Liver (tissue), 9 donors: ENCODE data around the gene UBTD1. TPM values are rescaled to one million over a fixed set of nuclear protein-coding genes. Genes with fewer than 3 reads are reported as not detected.

Experiments
- DNase-seq: peaks from one replicate; pipeline ENCODE4 v3.0.0-alpha.2; 2017; ENCODE audit warnings: low spot score
- H3K27ac ChIP-seq, 2 donors: one replicate each; pipeline ENCODE4 v1.7.0; 2013; ENCODE audit warnings: inconsistent platforms in 2 of 2, low read length in 2 of 2, control low read depth in 1 of 2, low read depth in 1 of 2, mild to moderate bottlenecking in 1 of 2
- H3K27me3 ChIP-seq, 4 donors: one replicate each; pipeline versions ENCODE4 v1.6.1 to v1.7.0; 2013; ENCODE audit warnings: low read length in 3 of 4, inconsistent platforms in 1 of 4, mild to moderate bottlenecking in 1 of 4, moderate library complexity in 1 of 4; ENCODE audit not compliant: control insufficient read depth in 4 of 4, insufficient read depth in 4 of 4
- H3K36me3 ChIP-seq, 4 donors: one replicate each; pipeline versions ENCODE4 v1.6.1 to v1.7.0; 2013; ENCODE audit warnings: low read length in 3 of 4, mild to moderate bottlenecking in 3 of 4, low read depth in 1 of 4, moderate library complexity in 1 of 4; ENCODE audit not compliant: control insufficient read depth in 4 of 4, insufficient read depth in 3 of 4
- H3K4me1 ChIP-seq, 4 donors: one replicate each; pipeline versions ENCODE4 v1.6.1 to v1.7.0; 2013; ENCODE audit warnings: low read length in 3 of 4, mild to moderate bottlenecking in 3 of 4, moderate library complexity in 1 of 4; ENCODE audit not compliant: control insufficient read depth in 4 of 4, insufficient read depth in 4 of 4
- H3K4me3 ChIP-seq, 3 donors: one replicate each; pipeline versions ENCODE4 v1.6.1 to v1.7.0; 2013; ENCODE audit warnings: low read length in 3 of 3, control low read depth in 1 of 3, low read depth in 1 of 3, mild to moderate bottlenecking in 1 of 3
- H3K9ac ChIP-seq, 2 donors: one replicate each; pipeline ENCODE4 v1.7.0; 2013; ENCODE audit warnings: low read length in 2 of 2, mild to moderate bottlenecking in 2 of 2, moderate library complexity in 2 of 2, control low read depth in 1 of 2, low read depth in 1 of 2
- H3K9me3 ChIP-seq, 4 donors: one replicate each; pipeline versions ENCODE4 v1.6.1 to v1.7.0; 2013; ENCODE audit warnings: low read length in 3 of 4; ENCODE audit not compliant: control insufficient read depth in 4 of 4
- ATF3 ChIP-seq: IDR thresholded peaks from 2 replicates; pipeline ENCODE4 v1.6.1; 2016; ENCODE audit warnings: antibody characterized with exemption
- EGR1 ChIP-seq, 2 donors: IDR thresholded peaks; 2 replicates each; pipeline ENCODE4 v1.6.1; 2016 to 2018; ENCODE audit warnings: antibody characterized with exemption in 2 of 2, low read depth in 2 of 2
- FOXA1 ChIP-seq: IDR thresholded peaks from 2 replicates; pipeline ENCODE4 v1.6.1; 2016; ENCODE audit warnings: antibody characterized with exemption
- FOXA2 ChIP-seq: IDR thresholded peaks from 2 replicates; pipeline ENCODE4 v1.6.1; 2016; ENCODE audit warnings: antibody characterized with exemption
- GABPA ChIP-seq, 2 donors: IDR thresholded peaks in 1 of 2; conservative IDR thresholded peaks in 1 of 2; 2 replicates each; pipeline ENCODE4 v1.6.1; 2016; ENCODE audit warnings: antibody characterized with exemption in 2 of 2, mild to moderate bottlenecking in 1 of 2, moderate library complexity in 1 of 2
- HNF4A ChIP-seq, 2 donors: conservative IDR thresholded peaks; 2 replicates each; pipeline ENCODE4 v1.6.1; 2016; ENCODE audit warnings: antibody characterized with exemption in 2 of 2, mild to moderate bottlenecking in 2 of 2
- HNF4G ChIP-seq: IDR thresholded peaks from 2 replicates; pipeline ENCODE4 v1.6.1; 2016; ENCODE audit warnings: antibody characterized with exemption
- JUND ChIP-seq, 2 donors: IDR thresholded peaks; 2 replicates each; pipeline ENCODE4 v1.6.1; 2016; ENCODE audit warnings: antibody characterized with exemption in 2 of 2
- NR2F2 ChIP-seq: IDR thresholded peaks from 2 replicates; pipeline ENCODE4 v1.6.1; 2016; ENCODE audit warnings: antibody characterized with exemption
- RAD21 ChIP-seq, 2 donors: IDR thresholded peaks; 2 replicates each; pipeline ENCODE4 v1.6.1; 2016; ENCODE audit warnings: antibody characterized with exemption in 2 of 2, mild to moderate bottlenecking in 2 of 2
- RXRA ChIP-seq, 2 donors: IDR thresholded peaks; 2 replicates each; pipeline ENCODE4 v1.6.1; 2017 to 2018; ENCODE audit warnings: antibody characterized with exemption in 2 of 2, mild to moderate bottlenecking in 1 of 2
- SP1 ChIP-seq: IDR thresholded peaks from 2 replicates; pipeline ENCODE4 v1.6.1; 2018; ENCODE audit warnings: antibody characterized with exemption, mild to moderate bottlenecking
- TAF1 ChIP-seq: conservative IDR thresholded peaks from 2 replicates; pipeline ENCODE4 v1.6.1; 2016; ENCODE audit warnings: antibody characterized with exemption, mild to moderate bottlenecking
- YY1 ChIP-seq: IDR thresholded peaks from 2 replicates; pipeline ENCODE4 v1.6.1; 2016; ENCODE audit warnings: antibody characterized with exemption, mild to moderate bottlenecking
- whole genome bisulfite sequencing: extraction: QIAGEN DNeasy Blood & Tissue Kit; methylation state at CpG from one replicate; pipeline ENCODE4 v1.1.7; 2013; 5-methylcytosine and 5-hydroxymethylcytosine counted together
- polyA plus RNA-seq, 2 donors: library from polyadenylated mRNA; stranded (reverse) in 1 of 2; unstranded in 1 of 2; fragments of 200-250 nt in 1 of 2; fragments of >200 nt in 1 of 2; fragmentation: Nextera tagmentation in 1 of 2; extraction: Ambion mirVana in 1 of 2; gene quantifications; one replicate each; pipeline versions ENCODE4 v1.2.1 to v1.2.3, GENCODE V29; 2013 to 2015
- total RNA-seq, 2 donors: library from RNA; depleted of rRNA; stranded (reverse); fragments of >200 nt; gene quantifications; one replicate each; pipeline ENCODE4 v1.2.3, GENCODE V29; 2014
- TF ChIP-seq, protein P1 (sequence below): fragments of 150-350 bp; IDR thresholded peaks from 2 replicates; pipeline ENCODE4 v1.5.1; 2017; ENCODE audit warnings: improper control_type of control experiment, low read depth, low read length; ENCODE audit not compliant: missing input control
- TF ChIP-seq, protein P2 (sequence below): IDR thresholded peaks from 2 replicates; pipeline ENCODE4 v1.6.1; 2016; ENCODE audit warnings: antibody characterized with exemption
- donor health status: healthy.
- donor health status: healthy.
- donor health status: healthy.
- donor health status: healthy.
- donor health status: healthy.

The UBTD1 gene
- total and polyA plus RNA-seq, 4 donors = 2.7 to 11.0 (median 9.3) TPM

DNA sequence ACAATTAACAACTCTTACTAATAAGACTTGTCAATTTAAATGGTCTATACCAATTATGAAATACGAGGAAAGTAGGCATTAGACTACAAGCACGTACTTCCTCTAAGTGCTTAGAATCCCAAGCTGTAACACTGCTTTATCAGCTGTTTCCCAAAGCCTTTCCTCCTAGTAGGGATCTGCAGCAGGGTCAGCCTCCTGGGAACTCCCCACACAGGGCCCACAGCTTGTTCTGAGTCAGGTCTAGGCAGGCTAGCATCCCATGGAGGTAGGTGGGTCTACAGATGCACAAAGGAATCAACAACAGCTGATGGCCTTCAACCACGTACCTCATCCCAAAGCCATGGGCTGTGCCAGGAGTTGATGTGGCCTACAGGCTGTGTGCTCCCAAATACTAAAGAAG is 15.2 kb upstream of the UBTD1 start:
- Histone ChIP-seq H3K4me1 (peaks cover 0 to 6% (median 2%) of the 10 kb centered on the region in 4 donors), H3K9me3 (no peaks in the 10 kb centered on the region), H3K36me3 (peaks cover 6 to 11% (median 9%) of the 10 kb centered on the region in 4 donors), H3K27me3 (no peaks in the 10 kb centered on the region), H3K9ac (no peak overlapping the region), H3K4me3 (no peak overlapping the region), H3K27ac (no peak overlapping the region)
- no peak for DNase-seq
- TF ChIP-seq GABPA (IDR thresholded peaks at IDR 0.05 in 1 of 2, conservative IDR thresholded peaks at IDR 0.05 in 1 of 2) (no peak), RXRA (IDR thresholded peaks at IDR 0.05) (no peak), HNF4G (no peak), FOXA2 (no peak), TAF1 (no peak), RAD21 (IDR thresholded peaks at IDR 0.05) (no peak), YY1 (no peak), EGR1 (IDR thresholded peaks at IDR 0.05; ENCODE audit: low read depth in 2 of 2) (no peak), NR2F2 (no peak), FOXA1 (no peak), SP1 (no peak)
- TF ChIP-seq, protein P1, sequence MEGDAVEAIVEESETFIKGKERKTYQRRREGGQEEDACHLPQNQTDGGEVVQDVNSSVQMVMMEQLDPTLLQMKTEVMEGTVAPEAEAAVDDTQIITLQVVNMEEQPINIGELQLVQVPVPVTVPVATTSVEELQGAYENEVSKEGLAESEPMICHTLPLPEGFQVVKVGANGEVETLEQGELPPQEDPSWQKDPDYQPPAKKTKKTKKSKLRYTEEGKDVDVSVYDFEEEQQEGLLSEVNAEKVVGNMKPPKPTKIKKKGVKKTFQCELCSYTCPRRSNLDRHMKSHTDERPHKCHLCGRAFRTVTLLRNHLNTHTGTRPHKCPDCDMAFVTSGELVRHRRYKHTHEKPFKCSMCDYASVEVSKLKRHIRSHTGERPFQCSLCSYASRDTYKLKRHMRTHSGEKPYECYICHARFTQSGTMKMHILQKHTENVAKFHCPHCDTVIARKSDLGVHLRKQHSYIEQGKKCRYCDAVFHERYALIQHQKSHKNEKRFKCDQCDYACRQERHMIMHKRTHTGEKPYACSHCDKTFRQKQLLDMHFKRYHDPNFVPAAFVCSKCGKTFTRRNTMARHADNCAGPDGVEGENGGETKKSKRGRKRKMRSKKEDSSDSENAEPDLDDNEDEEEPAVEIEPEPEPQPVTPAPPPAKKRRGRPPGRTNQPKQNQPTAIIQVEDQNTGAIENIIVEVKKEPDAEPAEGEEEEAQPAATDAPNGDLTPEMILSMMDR = no peak
- TF ChIP-seq, protein P2, sequence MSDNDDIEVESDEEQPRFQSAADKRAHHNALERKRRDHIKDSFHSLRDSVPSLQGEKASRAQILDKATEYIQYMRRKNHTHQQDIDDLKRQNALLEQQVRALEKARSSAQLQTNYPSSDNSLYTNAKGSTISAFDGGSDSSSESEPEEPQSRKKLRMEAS = no peak
- WGBS = 63% methylated on average over 3 of the region's 3 CpGs

- no peak for DNase-seq
- 97% methylated on average over 1 of the region's 1 CpG for WGBS
- Histone ChIP-seq H3K27ac (no peak overlapping the region), H3K9ac (no peak overlapping the region), H3K9me3 (no peaks in the 10 kb centered on the region), H3K36me3 (peaks cover 6 to 10% (median 8%) of the 10 kb centered on the region in 4 donors), H3K4me3 (no peak overlapping the region), H3K27me3 (no peaks in the 10 kb centered on the region), H3K4me1 (peaks cover 0 to 6% (median 2%) of the 10 kb centered on the region in 4 donors)
- TF ChIP-seq GABPA (IDR thresholded peaks at IDR 0.05 in 1 of 2, conservative IDR thresholded peaks at IDR 0.05 in 1 of 2) (no peak), SP1 (no peak)
- TF ChIP-seq, protein P2 = no peak
Measured at GRCh38 chr10:97483921-97484320, 14.8 kb upstream of the UBTD1 start.

DNA sequence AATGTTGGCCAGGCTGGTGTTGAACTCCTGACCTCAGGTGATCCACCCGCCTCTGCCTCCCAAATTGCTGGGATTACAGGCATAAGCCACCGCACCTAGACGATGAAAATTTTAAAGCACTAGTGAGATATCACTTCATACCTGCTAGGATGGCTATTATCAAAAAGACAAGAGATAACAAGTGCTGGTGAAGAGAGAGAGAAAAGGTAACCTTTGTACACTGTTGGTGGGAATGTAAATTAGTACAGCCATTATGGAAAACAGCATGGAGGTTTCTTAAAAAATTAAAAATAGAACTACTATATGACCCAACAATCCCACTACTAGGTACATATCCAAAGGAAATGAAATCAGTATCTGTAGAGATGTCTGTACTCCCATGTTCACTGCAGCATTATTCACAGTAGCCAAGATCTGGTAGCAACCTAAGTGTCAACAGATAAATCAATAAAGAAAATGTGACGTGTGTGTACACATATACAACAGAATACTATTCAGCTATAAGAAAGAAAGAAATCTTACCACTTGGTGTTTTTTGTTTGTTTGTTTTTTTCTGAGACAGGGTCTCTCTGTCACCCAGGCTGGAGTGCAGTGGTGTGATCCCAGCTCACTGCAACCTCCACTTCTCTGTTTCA is 13.0 kb upstream of the UBTD1 start:
- H3K4me3 ChIP-seq = no peak overlapping the region
- WGBS = 80% methylated on average over 4 of the region's 4 CpGs
- H3K36me3 ChIP-seq = peaks cover 0 to 7% (median 4%) of the 10 kb centered on the region in 4 donors
- no peak overlapping the region for H3K9ac ChIP-seq
- H3K4me1 ChIP-seq = peaks cover 0 to 6% (median 2%) of the 10 kb centered on the region in 4 donors
- no peak for DNase-seq
- H3K27me3 ChIP-seq = no peaks in the 10 kb centered on the region
- TF ChIP-seq YY1 (no peak), HNF4G (no peak), FOXA1 (no peak), HNF4A (conservative IDR thresholded peaks at IDR 0.05) (no peak), JUND (IDR thresholded peaks at IDR 0.05) (no peak), ATF3 (no peak), SP1 (no peak)
- TF ChIP-seq, protein P2 = no peak
- TF ChIP-seq, protein P1 = no peak
- no peak overlapping the region for H3K27ac ChIP-seq
- no peaks in the 10 kb centered on the region for H3K9me3 ChIP-seq
